HG03457 (cell line): Measurements from ENCODE around the gene MS4A15.
"Not testable (repeated sequence)": the region's sequence is repeated elsewhere in the genome, so short reads cannot be mapped to it uniquely, and the experiment has no call there.

Source experiments
- ATAC-seq: cut with Tn5 transposase; IDR thresholded peaks from one replicate; pipeline ENCODE4 v1.9.1; 2021; ENCODE audit warnings: moderate number of reproducible peaks; ENCODE audit not compliant: unreplicated experiment

The MS4A15 gene

DNA sequence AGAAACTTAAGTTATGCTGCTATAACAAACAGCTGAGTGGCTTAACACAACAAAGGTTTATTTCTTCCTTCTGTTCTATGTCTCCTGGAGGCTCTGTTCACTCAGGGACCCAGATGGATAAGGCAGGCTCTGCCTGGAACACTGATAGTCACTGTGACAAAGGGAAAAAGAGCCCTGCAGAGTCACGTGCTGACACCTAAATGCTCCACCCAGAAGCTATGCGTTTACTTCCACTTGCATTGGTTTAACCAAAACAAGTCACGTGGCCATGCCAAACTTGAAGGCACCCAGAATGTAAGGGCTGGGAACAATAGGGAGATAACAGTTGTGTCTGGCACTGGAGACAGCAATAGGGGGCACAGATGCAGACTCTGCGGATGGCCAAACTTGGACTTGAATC, 3.4 kb upstream of the MS4A15 start:
- ATAC-seq = no peak

- ATAC-seq = no peak
Measured at GRCh38 chr11:60754887-60755286, 1.8 kb upstream of the MS4A15 start.

- no peak for ATAC-seq
Measured at GRCh38 chr11:60757231-60757800, 649 bp downstream of the MS4A15 start.

DNA sequence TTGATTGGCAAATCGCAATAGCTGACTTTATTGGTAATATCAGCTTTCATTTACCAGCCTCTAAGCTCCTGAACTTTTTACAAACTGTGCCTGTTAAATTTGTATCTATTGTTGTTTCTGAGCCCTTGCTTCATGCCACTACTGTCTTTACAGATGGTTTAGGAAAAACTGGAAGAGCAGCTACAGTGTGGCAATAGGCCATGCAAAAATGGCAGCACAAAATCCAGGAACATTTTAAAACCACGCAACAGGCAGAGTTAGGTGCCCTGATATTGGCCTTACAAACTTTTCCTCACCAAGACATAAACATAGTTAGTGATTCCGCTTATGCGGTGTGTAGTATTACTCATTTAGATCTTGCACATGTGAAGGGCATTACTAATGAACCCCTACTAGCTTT, 2.0 kb downstream of the MS4A15 start:
- not testable (repeated sequence) for ATAC-seq

DNA sequence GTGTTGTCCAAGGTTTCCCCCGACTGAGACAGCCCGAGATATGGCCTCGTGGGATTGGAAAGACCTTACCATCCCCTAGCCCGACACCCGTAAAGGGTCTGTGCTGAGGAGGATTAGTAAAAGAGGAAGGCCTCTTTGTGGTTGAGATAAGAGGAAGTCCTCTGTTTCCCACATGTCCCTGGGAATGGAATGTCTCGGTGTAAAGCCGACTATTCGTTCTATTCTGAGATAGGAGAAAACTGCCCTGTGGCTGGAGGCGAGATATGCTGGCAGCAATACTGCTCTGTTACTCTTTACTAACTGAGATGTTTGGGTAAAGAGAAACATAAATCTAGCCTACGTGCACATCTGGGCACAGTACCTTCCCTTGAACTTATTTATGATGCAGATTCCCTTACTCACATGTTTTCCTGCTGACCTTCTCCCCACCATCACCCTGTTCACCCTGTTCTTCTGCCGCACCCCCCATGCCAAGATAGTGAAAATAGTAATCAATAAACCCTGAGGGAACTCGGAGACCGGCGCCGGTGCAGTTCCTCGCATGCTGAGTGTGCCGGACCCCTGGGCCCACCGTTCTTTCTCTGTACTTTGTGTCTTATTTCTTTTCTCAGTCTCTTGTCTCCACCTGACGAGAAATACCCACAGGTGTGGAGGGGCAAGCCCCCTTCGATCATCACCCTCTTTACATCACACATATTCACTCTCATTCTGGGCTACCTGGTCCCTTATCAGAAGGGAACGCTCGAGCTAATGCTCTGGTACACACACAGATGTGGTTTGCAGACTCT, 3.0 kb downstream of the MS4A15 start:
- ATAC-seq = not testable (repeated sequence)

- ATAC-seq = no peak
Measured at GRCh38 chr11:60761436-60762190, 4.9 kb downstream of the MS4A15 start.

DNA sequence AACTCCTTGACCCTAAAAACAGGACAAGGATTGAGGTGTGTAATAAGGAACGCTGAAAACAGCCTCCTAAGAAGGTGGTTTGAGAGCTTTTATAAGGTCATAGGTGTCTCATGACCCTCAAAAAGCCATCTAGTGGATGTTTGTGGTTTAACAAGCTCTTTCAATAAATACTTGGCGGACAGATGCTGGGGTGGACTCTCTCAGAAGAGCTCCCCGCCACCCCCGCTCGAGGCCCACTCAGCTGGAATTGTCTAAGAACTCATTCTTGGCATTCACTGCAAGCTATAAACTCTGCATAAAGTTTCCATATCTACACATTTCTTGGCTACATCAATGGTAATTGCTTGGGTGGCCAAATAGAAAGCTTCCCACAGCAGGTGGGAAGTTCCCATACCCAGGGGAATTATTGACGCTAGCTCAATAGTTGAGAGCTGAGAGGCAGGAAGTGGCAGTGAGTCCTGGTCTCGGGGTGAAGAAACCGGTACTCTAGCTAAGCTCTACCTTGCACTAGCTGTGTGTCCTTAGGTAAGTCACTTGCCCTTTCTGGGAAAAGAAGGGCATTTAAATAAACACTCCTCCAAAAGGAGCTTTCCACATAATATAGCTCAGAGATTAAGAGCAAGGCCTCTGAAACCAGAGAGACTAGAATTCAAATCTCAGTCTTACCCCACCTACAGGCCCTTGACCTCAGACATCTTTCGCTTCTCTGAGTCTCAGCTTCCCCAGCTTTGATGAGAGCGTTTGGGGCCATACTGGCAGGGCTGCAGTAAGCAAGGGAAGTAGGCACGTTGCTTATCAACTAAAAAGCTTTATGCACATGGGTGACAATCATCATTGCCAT, 6.4 kb downstream of the MS4A15 start:
- peak; percentile 59 for ATAC-seq

- ATAC-seq = no peak
Measured at GRCh38 chr11:60763692-60764369, 7.2 kb downstream of the MS4A15 start.

DNA sequence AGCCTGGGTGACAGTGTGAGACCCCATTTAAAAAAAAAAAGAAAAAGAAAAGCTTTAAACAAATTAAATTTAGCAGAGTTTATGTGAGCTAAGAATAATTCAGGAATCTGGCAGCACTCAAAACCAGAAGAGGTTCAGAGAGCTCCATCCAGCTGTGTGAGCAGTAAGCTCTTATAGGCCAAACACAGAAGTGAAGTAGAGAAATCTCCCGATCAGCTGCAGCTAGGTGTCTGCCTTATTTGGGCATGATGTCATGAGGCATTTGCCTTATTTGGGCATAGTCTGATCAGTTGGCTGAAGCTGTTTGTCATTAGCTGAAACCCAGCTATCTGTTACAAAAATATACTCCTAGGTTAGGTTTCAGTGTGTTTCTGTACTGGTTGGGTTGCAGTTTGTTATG, 8.2 kb downstream of the MS4A15 start:
- peak; percentile 29 for ATAC-seq

- ATAC-seq = no peak
Measured at GRCh38 chr11:60765355-60765754, 8.7 kb downstream of the MS4A15 start.

DNA sequence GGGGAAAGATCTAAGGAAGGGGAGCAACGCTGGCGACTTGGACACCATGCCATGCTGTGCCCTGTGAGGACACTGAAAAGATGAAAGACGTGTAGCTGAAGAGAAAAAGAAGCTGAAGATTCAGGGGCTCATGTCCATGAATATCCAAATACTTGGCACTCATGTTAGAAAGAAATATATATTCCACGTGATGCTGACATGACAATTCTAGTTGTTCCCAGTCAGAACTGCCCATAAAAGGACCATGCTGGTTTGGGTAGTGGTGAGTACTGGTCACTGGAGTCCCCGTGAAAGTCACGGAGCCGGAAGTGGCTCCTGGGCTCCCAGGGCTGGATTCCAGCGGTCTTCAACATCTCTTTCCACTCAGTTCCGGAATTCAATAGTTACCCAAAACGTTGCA, 9.9 kb downstream of the MS4A15 start:
- no peak for ATAC-seq

- no peak for ATAC-seq
Measured at GRCh38 chr11:60767388-60767811, 10.7 kb downstream of the MS4A15 start.

DNA sequence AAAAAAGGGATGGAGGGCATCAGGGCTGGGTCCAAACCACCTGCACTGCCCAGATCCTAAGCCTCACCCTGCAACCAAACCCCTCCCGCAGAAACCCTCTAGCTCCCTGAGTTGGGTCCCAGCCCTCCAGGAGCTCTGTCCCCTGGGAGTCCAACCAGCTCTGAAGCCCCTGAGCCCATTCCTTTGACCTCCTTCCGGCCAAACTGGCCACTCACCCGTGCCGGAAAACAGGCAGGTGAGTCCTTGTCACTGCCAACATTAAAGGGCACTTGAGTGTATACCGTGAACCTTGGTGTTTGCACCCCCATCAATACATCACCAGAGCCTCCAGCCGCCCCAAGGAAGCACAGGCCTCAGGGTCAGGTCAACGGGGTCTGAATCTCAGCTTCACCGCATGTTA, 11.5 kb downstream of the MS4A15 start:
- ATAC-seq = no peak

DNA sequence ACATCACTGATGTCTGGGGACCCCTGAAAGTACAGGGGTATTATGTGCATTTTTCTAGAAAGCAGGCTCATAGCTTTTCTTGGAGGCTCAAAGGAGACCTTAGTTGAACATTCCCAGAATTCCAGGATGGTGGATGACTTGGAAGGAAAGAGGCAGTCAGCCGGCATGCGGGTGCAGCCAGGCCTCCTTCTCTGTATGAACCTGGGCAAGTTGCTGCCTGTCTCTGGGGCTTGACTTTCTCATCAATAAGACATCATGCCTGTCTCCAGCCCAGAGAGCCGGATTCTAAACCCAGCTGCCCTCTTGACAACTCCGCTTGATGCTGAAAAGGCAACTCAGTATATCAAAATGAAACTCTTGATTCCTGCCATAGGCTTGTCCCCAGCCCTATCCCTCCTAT, 12.6 kb downstream of the MS4A15 start:
- ATAC-seq = no peak

DNA sequence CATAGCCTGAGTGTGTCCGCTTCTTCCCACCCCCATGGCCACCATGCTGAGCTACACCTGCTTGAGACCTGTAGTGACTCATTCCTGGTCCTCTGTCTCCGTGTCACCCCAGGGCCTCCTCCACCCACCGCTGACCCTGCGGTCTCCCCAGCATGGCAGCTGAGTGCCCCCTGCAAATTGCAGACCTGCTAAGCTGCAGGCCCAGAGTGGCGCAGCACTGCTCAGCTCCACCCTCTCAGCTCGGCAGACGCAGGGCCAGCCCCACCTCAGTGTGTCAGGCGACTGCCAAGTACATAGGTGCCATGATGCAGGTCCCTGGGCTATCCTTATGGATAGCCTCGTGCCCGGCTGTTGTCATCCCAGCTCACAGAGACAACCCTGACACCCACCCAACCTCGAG, 13.1 kb downstream of the MS4A15 start:
- no peak for ATAC-seq

DNA sequence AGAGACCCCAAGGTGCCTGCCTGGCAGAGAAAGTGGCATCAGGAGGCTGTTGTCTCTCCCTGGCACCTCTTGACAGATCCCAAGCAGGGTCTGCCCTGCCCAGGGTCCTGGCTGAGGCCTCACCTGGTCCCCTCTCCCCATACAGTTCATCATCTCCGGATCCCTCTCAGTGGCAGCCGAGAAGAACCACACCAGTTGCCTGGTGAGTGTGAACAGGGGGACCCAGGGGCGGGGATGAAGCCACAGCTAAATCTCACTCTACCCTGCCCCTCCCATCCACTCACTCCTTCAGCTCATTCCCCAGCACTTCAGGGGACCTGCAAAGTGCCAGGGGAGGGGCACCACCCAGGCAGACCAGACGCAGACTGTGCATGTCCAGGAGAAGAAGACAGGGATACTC, 14.5 kb downstream of the MS4A15 start:
- ATAC-seq = no peak

- ATAC-seq = no peak
Measured at GRCh38 chr11:60771879-60772525, 15.3 kb downstream of the MS4A15 start.

DNA sequence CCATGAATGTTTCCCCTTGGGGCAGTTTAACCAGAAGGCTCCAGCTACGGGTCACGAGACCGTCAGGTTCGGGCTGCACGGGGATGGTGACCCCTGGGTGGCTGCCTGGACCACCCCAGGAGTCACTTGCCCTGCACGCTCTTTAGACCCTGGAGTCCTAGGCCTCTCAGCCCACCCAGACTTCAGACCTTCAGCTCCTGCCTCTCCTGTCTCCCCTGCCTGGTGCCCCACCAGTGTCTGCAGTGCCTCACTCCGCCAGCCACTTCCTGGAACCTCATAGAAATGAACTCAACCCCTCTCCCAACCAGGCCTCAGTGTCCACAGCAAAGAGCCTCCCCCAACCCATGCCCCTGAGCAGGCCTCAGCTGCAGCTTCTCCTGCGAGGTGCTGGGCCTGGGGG, 16.0 kb downstream of the MS4A15 start:
- no peak for ATAC-seq

DNA sequence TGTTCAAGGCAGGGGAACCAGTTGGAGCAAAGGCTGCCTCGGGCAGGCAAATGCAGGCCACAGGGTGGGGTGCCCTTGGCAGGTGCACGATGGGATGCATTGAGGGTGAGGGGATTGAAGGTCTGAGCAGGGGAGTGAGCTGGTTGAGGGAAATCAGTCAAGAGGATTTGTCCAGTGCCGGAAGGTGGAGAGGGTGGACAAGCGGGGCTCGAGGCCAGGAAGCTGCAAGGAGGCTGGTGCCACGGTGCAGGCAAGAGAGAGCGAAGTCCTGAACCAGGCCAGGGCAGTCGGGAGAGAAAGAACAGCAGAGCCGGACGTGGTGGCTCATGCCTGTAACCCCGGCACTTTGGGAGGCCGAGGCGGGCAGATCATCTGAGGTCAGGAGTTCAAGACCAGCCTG, 18.1 kb downstream of the MS4A15 start:
- ATAC-seq = no peak

GRCh38 chr11:60775420-60775961, 18.8 kb downstream of the MS4A15 start:
- ATAC-seq = peak; percentile 47
